Astrocyte (in vitro differentiated cells and primary cell): ENCODE results near the gene NEB.

Source experiments
- EZH2 ChIP-seq: IDR thresholded peaks from 2 replicates; pipeline ENCODE4 v1.6.1; 2012; ENCODE audit warnings: mild to moderate bottlenecking, low read length, inconsistent platforms; ENCODE audit not compliant: insufficient read depth
- TF ChIP-seq, protein P1 (sequence below): IDR thresholded peaks from 2 replicates; pipeline ENCODE4 v1.5.1; 2011; ENCODE audit warnings: low read depth, mild to moderate bottlenecking, inconsistent platforms, low read length, moderate library complexity; ENCODE audit not compliant: insufficient read depth

GRCh38 chr2:151543876-151544275, 190.4 kb downstream of the NEB start:
- TF ChIP-seq, protein P1, sequence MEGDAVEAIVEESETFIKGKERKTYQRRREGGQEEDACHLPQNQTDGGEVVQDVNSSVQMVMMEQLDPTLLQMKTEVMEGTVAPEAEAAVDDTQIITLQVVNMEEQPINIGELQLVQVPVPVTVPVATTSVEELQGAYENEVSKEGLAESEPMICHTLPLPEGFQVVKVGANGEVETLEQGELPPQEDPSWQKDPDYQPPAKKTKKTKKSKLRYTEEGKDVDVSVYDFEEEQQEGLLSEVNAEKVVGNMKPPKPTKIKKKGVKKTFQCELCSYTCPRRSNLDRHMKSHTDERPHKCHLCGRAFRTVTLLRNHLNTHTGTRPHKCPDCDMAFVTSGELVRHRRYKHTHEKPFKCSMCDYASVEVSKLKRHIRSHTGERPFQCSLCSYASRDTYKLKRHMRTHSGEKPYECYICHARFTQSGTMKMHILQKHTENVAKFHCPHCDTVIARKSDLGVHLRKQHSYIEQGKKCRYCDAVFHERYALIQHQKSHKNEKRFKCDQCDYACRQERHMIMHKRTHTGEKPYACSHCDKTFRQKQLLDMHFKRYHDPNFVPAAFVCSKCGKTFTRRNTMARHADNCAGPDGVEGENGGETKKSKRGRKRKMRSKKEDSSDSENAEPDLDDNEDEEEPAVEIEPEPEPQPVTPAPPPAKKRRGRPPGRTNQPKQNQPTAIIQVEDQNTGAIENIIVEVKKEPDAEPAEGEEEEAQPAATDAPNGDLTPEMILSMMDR = no peak
- no peak for TF ChIP-seq EZH2
